DND-41 (cell line): ENCODE results near the gene TUB.

Experiments
- EZH2 ChIP-seq: IDR thresholded peaks from 3 replicates; pipeline ENCODE4 v1.6.1; 2012; ENCODE audit warnings: borderline replicate concordance, low read depth, mild to moderate bottlenecking, moderate library complexity, low read length, inconsistent platforms; ENCODE audit not compliant: severe bottlenecking
- TF ChIP-seq, protein P1 (sequence below): IDR thresholded peaks from 2 replicates; pipeline ENCODE4 v1.5.1; 2012; ENCODE audit warnings: borderline replicate concordance, low read length, moderate library complexity, mild to moderate bottlenecking; ENCODE audit not compliant: poor library complexity, severe bottlenecking; ENCODE audit errors: extremely low read depth

DNA sequence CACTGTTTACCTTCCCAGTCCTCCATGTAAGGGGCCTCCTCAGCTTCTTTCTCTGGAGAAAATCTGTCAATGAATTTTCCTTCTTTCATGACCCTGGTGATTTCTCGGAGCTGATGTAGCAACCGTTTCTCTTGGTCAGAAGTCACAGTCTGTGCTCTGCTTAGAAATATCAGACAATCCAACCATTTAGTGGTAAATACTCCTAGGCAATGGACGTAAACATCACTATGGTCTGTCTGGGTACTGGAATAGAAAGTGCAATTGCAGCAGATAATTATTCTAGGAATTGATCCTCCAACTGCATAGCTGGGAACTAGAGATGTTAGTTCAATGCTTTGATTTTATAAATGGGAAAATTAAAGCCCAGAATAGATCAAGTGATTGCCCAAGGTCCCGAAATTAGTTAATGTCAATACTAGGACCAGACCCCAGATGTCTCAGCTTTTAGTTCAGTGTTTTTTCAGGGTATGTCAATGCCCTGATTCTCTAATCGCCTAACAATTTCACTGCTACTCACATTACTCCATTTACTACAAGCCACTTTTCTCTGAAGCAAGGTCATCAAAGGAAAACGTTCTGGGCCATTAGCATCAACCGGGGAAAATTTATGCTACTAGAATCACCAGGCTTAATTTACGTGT lies 45.8 kb downstream of the TUB start:
- TF ChIP-seq, protein P1, sequence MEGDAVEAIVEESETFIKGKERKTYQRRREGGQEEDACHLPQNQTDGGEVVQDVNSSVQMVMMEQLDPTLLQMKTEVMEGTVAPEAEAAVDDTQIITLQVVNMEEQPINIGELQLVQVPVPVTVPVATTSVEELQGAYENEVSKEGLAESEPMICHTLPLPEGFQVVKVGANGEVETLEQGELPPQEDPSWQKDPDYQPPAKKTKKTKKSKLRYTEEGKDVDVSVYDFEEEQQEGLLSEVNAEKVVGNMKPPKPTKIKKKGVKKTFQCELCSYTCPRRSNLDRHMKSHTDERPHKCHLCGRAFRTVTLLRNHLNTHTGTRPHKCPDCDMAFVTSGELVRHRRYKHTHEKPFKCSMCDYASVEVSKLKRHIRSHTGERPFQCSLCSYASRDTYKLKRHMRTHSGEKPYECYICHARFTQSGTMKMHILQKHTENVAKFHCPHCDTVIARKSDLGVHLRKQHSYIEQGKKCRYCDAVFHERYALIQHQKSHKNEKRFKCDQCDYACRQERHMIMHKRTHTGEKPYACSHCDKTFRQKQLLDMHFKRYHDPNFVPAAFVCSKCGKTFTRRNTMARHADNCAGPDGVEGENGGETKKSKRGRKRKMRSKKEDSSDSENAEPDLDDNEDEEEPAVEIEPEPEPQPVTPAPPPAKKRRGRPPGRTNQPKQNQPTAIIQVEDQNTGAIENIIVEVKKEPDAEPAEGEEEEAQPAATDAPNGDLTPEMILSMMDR, result no peak
- TF ChIP-seq EZH2, result no peak
